ENCODE measurements around the gene SPEM3.

Gene SPEM3

GRCh38 chr17:7435676-7436555, 7.3 kb downstream of the SPEM3 start:
- TF ChIP-seq CTCF (IDR thresholded peaks at IDR 0.05) = peak; percentile 33
- no peak for TF ChIP-seq ZFX (IDR thresholded peaks at IDR 0.05; ENCODE audit: borderline replicate concordance)
- peak overlapping the region; percentile 92 for H3K27ac ChIP-seq

GRCh38 chr17:7436556-7437368, 8.1 kb downstream of the SPEM3 start:
- H3K27ac ChIP-seq = peak overlapping the region; percentile 92
- TF ChIP-seq ZFX (IDR thresholded peaks at IDR 0.05; ENCODE audit: borderline replicate concordance) (no peak), CTCF (IDR thresholded peaks at IDR 0.05) (peak; percentile 99)

GRCh38 chr17:7437369-7437863, 8.8 kb downstream of the SPEM3 start:
- H3K27ac ChIP-seq = peak overlapping the region; percentile 92
- TF ChIP-seq ZFX (IDR thresholded peaks at IDR 0.05; ENCODE audit: borderline replicate concordance) (no peak), CTCF (IDR thresholded peaks at IDR 0.05) (no peak)

- TF ChIP-seq ZFX (IDR thresholded peaks at IDR 0.05; ENCODE audit: borderline replicate concordance) = no peak
- TF ChIP-seq CTCF (IDR thresholded peaks at IDR 0.05) = no peak
- H3K27ac ChIP-seq = peak overlapping the region; percentile 92
Measured at GRCh38 chr17:7437950-7438614, 9.4 kb downstream of the SPEM3 start.

GRCh38 chr17:7438656-7439460, 10.2 kb downstream of the SPEM3 start:
- TF ChIP-seq CTCF (IDR thresholded peaks at IDR 0.05) = no peak
- TF ChIP-seq ZFX (IDR thresholded peaks at IDR 0.05; ENCODE audit: borderline replicate concordance) = no peak

GRCh38 chr17:7439462-7440112, 10.9 kb downstream of the SPEM3 start, which contains the start of gene FGF11:
FGF11 (plus strand) TSS chr17:7439512; CDS start chr17:7439621, 109 bp downstream.
- peak within 1 kb of the TSS; percentile 92 for H3K27ac ChIP-seq
- no peak for TF ChIP-seq ZFX (IDR thresholded peaks at IDR 0.05; ENCODE audit: borderline replicate concordance)
- no peak for TF ChIP-seq CTCF (IDR thresholded peaks at IDR 0.05)

More at GRCh38 chr17:7438656-7439460, 10.2 kb downstream of the SPEM3 start:
- peak overlapping the region; percentile 92 for H3K27ac ChIP-seq

All from 22Rv1 (cell line).